OCI-LY7 (cell line): ENCODE data around the gene WASF1. TPM values are rescaled to one million over a fixed set of nuclear protein-coding genes. Genes with fewer than 3 reads are reported as not detected.
"Not testable (repeated sequence)": the region's sequence is repeated elsewhere in the genome, so short reads cannot be mapped to it uniquely, and the experiment has no call there.

Experiments used
- BruUV-seq: library from RNA; stranded (reverse); fragments of 400-500 nt; replicated peaks from 2 replicates; lab custom pipeline; 2021; lab: Mats Ljungman, UMichigan
- CTCF ChIA-PET: fragments of 300-600 bp; sonication (Branson Sonifier 250); formaldehyde crosslinking; loops from one replicate; lab custom pipeline; 2022; ENCODE audit warnings: antibody characterized with exemption; ENCODE audit not compliant: unreplicated experiment; lab: Charles Lee
- POLR2A ChIA-PET: fragments of 300-600 bp; sonication (Branson Sonifier 250); formaldehyde crosslinking; loops from one replicate; lab custom pipeline; 2022; ENCODE audit warnings: antibody characterized with exemption; lab: Charles Lee
- DNase-seq: peaks from one replicate; pipeline ENCODE4 v3.0.0-alpha.2; 2015; ENCODE audit warnings: low spot score
- H2AFZ ChIP-seq: fragments of 200-600 bp; sonication (generic), shearing (Covaris generic); 2 replicates; pipeline ENCODE4 v1.6.1; 2014; ENCODE audit warnings: mild to moderate bottlenecking, antibody characterized with exemption, low read length, moderate library complexity
- H3K27ac ChIP-seq: fragments of 200-600 bp; sonication (generic); 2 replicates; pipeline ENCODE4 v1.5.1; 2014; ENCODE audit warnings: mixed run types, low read depth, mild to moderate bottlenecking, moderate library complexity, low read length, inconsistent platforms; ENCODE audit not compliant: poor library complexity, severe bottlenecking
- H3K36me3 ChIP-seq: fragments of 200-600 bp; sonication (generic); 2 replicates; pipeline ENCODE4 v1.6.1; 2014; ENCODE audit warnings: mild to moderate bottlenecking, antibody characterized with exemption, low read length, moderate library complexity, mixed read lengths; ENCODE audit not compliant: insufficient read depth
- H3K4me1 ChIP-seq: fragments of 200-600 bp; sonication (generic); 2 replicates; pipeline ENCODE4 v1.5.1; 2014; ENCODE audit warnings: mild to moderate bottlenecking, low read length; ENCODE audit not compliant: insufficient read depth, poor library complexity, severe bottlenecking
- H3K4me2 ChIP-seq: fragments of 200-600 bp; sonication (generic); 2 replicates; pipeline ENCODE4 v1.6.1; 2014; ENCODE audit warnings: mild to moderate bottlenecking, low read length
- H3K4me3 ChIP-seq: fragments of 200-600 bp; sonication (generic); 2 replicates; pipeline ENCODE4 v1.5.1; 2014; ENCODE audit warnings: mild to moderate bottlenecking, low read depth, low read length; ENCODE audit not compliant: poor library complexity, severe bottlenecking
- H3K79me2 ChIP-seq: fragments of 200-600 bp; sonication (generic); 2 replicates; pipeline ENCODE4 v1.6.1; 2016; ENCODE audit warnings: low read depth, mild to moderate bottlenecking, low read length, moderate library complexity, mixed read lengths; ENCODE audit not compliant: insufficient read depth
- H3K9me2 ChIP-seq: fragments of 200-600 bp; sonication (generic); 2 replicates; pipeline ENCODE4 v1.6.1; 2016; ENCODE audit warnings: mild to moderate bottlenecking, low read length, mixed read lengths; ENCODE audit not compliant: insufficient read depth
- H3K9me3 ChIP-seq: fragments of 200-600 bp; sonication (generic); 2 replicates; pipeline ENCODE4 v1.6.1; 2014; ENCODE audit warnings: mild to moderate bottlenecking, mixed run types, low read length, mixed read lengths
- H4K20me1 ChIP-seq: fragments of 200-600 bp; sonication (generic); 2 replicates; pipeline ENCODE4 v1.6.1; 2014; ENCODE audit warnings: mild to moderate bottlenecking, antibody characterized with exemption, low read length, moderate library complexity, mixed read lengths; ENCODE audit not compliant: insufficient read depth
- EZH2phosphoT487 ChIP-seq: fragments of 200-600 bp; sonication (generic); IDR thresholded peaks from 2 replicates; pipeline ENCODE4 v1.6.1; 2018; ENCODE audit warnings: low read depth, borderline replicate concordance, mild to moderate bottlenecking, mixed run types, antibody characterized with exemption, low read length, moderate library complexity, mixed read lengths
- intact Hi-C: fragments of 100-400 bp; cut with micrococcal nuclease; formaldehyde crosslinking; loops from one replicate; pipeline ENCODE4 v1.10.0; 2022; ENCODE audit not compliant: unreplicated experiment
- total RNA-seq, 2 experiments: library from RNA; depleted of rRNA in 1 of 2; stranded (reverse); fragments of >200 nt in 1 of 2; shearing (Covaris generic) in 1 of 2; gene quantifications; 2 replicates each; pipeline ENCODE4 v1.2.3, GENCODE V29; 2014 to 2022
- TF ChIP-seq, protein P1 (sequence below): fragments of 200-600 bp; sonication (generic); conservative IDR thresholded peaks from 2 replicates; pipeline ENCODE4 v1.5.1; 2014; ENCODE audit warnings: mild to moderate bottlenecking, antibody characterized with exemption, low read length, moderate library complexity, mixed read lengths

Gene WASF1
- total RNA-seq, 2 experiments from 2014 or later: 34.6 to 78.4 TPM

GRCh38 chr6:110083875-110084585, 95.4 kb downstream of the WASF1 start:
- TF ChIP-seq, protein P1, sequence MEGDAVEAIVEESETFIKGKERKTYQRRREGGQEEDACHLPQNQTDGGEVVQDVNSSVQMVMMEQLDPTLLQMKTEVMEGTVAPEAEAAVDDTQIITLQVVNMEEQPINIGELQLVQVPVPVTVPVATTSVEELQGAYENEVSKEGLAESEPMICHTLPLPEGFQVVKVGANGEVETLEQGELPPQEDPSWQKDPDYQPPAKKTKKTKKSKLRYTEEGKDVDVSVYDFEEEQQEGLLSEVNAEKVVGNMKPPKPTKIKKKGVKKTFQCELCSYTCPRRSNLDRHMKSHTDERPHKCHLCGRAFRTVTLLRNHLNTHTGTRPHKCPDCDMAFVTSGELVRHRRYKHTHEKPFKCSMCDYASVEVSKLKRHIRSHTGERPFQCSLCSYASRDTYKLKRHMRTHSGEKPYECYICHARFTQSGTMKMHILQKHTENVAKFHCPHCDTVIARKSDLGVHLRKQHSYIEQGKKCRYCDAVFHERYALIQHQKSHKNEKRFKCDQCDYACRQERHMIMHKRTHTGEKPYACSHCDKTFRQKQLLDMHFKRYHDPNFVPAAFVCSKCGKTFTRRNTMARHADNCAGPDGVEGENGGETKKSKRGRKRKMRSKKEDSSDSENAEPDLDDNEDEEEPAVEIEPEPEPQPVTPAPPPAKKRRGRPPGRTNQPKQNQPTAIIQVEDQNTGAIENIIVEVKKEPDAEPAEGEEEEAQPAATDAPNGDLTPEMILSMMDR: no peak
- no peak for TF ChIP-seq EZH2phosphoT487
- Histone ChIP-seq H3K79me2 (no peaks in the 10 kb centered on the region), H3K4me3 (no peak overlapping the region), H3K4me1 (peaks cover 36% of the 10 kb centered on the region), H3K27ac (no peak overlapping the region), H3K9me3 (peaks cover under 1% of the 10 kb centered on the region; the same call in 1 of the 2 replicates), H3K4me2 (no peak overlapping the region), H2AFZ (no peak overlapping the region), H3K9me2 (no peaks in the 10 kb centered on the region), H4K20me1 (no peaks in the 10 kb centered on the region), H3K36me3 (0 out of 2 replicates have a peak, but pooled peaks cover 2% of the 10 kb centered on the region)
- intact Hi-C loops: no loop called here
- BruUV-seq: no TSS peak
- ChIA-PET CTCF (no interaction called here), POLR2A (interaction anchor here (0.9 to 3.7 kb wide), 2 partner anchors 14 to 96 kb away, joined by 5 to 13 read pairs; partner anchors contain the start of genes CDC40 and WASF1)
- no peak for DNase-seq

DNA sequence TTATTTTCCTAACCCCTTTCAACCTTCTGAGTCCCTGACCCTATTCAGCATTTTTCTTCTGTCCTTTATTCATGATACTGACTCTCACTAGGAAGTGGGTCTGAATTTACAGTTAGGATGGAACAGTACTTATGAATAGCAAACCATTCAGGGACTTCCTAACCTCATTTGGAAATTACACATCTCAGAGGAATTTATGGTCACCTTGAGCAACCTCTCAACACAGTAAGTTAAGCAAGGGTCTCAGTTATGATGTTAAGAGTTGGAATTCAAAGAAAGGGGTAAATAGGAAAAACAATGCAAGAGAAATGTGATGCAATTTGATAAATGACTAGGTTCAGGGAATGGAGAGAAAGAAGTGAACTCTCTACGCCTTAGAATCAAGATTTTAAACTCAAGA, 104.1 kb downstream of the WASF1 start:
- H3K79me2 ChIP-seq: no peaks in the 10 kb centered on the region
- no peak overlapping the region for H3K27ac ChIP-seq
- H3K9me3 ChIP-seq: no peaks in the 10 kb centered on the region
- H3K4me1 ChIP-seq: peaks cover 9% of the 10 kb centered on the region
- TF ChIP-seq, protein P1: no peak
- TF ChIP-seq EZH2phosphoT487: no peak
- no peaks in the 10 kb centered on the region for H4K20me1 ChIP-seq
- POLR2A ChIA-PET: interaction anchor here (0.6 to 1.7 kb wide), 3 partner anchors 9 to 586 kb away, joined by 4 to 7 read pairs (median 4); no protein-coding TSS in a partner anchor
- no peak overlapping the region for H2AFZ ChIP-seq
- no peaks in the 10 kb centered on the region for H3K36me3 ChIP-seq
- BruUV-seq: no TSS peak
- no peak overlapping the region for H3K4me3 ChIP-seq
- no peak for DNase-seq
- intact Hi-C loops: no loop called here
- CTCF ChIA-PET: interaction anchor here (0.8 to 1.0 kb wide), 2 partner anchors 9 to 10 kb away, joined by 3 read pairs; no protein-coding TSS in a partner anchor
- H3K4me2 ChIP-seq: no peak overlapping the region
- no peaks in the 10 kb centered on the region for H3K9me2 ChIP-seq

DNA sequence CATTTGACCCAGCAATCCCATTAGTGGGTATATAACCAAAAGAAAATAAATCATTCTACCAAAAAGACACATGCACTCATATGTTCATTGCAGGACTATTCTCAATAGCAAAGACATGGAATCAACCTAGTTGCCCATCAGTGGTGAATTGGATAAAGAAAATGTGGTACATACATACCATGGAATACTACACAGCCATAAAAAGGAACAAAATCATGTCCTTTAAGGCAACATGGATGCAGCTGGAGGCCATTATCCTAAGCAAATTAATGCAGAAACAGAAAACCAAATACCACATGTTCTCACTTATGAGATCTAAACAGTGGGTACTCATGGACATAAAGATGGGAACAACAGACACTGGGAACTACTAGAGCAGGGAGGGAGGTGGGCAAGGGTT, 106.0 kb downstream of the WASF1 start:
- H3K9me2 ChIP-seq, BruUV-seq, H2AFZ ChIP-seq, H3K36me3 ChIP-seq, CTCF ChIA-PET, H3K4me2 ChIP-seq, H3K4me3 ChIP-seq, H3K79me2 ChIP-seq, H3K4me1 ChIP-seq, H4K20me1 ChIP-seq, DNase-seq, intact Hi-C loops, H3K27ac ChIP-seq, H3K9me3 ChIP-seq: not testable (repeated sequence)
- POLR2A ChIA-PET: interaction anchor here (1.0 kb wide), 1 partner anchor 31 kb away, joined by 3 read pairs; no protein-coding TSS in a partner anchor
